ENCODE data around the gene ALX1.

DNA sequence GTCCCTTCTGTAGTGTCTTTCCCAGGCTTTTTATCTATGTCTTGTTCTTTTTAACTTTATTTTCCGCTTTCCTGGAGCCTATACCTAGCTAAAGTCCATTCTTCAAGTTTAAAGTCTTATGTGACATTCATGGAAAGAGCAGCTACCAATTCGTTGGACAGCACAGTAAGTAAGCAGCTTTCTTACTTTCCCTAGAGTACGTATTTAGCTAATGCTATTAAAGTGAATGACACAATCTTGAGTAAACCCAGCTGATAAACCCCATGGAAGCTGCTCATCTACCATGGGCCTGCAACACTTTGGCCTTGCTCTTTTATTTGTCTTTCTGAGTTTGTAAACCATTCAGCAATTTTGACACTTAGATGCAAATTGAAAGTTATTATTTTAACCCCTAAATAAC lies 30.0 kb downstream of the ALX1 start:
- TF ChIP-seq NFYB (CRISPR knock-in tag; conservative IDR thresholded peaks at IDR 0.05; ENCODE audit: low read depth) (no peak), CREB1 (CRISPR knock-in tag; IDR thresholded peaks at IDR 0.05) (no peak), ELF4 (CRISPR knock-in tag; IDR thresholded peaks at IDR 0.05; ENCODE audit: low read depth) (no peak), NR3C1 (CRISPR knock-in tag; conservative IDR thresholded peaks at IDR 0.05; ENCODE audit: low read depth) (no peak), TCF7 (CRISPR knock-in tag; IDR thresholded peaks at IDR 0.05; ENCODE audit: low read depth) (no peak), ZNF423 (CRISPR knock-in tag; IDR thresholded peaks at IDR 0.05) (no peak), ZNF121 (CRISPR knock-in tag; IDR thresholded peaks at IDR 0.05) (no peak), SP1 (CRISPR knock-in tag; conservative IDR thresholded peaks at IDR 0.05) (no peak)
- TF ChIP-seq, protein P1, sequence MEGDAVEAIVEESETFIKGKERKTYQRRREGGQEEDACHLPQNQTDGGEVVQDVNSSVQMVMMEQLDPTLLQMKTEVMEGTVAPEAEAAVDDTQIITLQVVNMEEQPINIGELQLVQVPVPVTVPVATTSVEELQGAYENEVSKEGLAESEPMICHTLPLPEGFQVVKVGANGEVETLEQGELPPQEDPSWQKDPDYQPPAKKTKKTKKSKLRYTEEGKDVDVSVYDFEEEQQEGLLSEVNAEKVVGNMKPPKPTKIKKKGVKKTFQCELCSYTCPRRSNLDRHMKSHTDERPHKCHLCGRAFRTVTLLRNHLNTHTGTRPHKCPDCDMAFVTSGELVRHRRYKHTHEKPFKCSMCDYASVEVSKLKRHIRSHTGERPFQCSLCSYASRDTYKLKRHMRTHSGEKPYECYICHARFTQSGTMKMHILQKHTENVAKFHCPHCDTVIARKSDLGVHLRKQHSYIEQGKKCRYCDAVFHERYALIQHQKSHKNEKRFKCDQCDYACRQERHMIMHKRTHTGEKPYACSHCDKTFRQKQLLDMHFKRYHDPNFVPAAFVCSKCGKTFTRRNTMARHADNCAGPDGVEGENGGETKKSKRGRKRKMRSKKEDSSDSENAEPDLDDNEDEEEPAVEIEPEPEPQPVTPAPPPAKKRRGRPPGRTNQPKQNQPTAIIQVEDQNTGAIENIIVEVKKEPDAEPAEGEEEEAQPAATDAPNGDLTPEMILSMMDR (IDR thresholded peaks at IDR 0.05) = no peak
- TF ChIP-seq, protein P2, sequence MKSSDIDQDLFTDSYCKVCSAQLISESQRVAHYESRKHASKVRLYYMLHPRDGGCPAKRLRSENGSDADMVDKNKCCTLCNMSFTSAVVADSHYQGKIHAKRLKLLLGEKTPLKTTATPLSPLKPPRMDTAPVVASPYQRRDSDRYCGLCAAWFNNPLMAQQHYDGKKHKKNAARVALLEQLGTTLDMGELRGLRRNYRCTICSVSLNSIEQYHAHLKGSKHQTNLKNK (CRISPR knock-in tag; IDR thresholded peaks at IDR 0.05) = no peak
- TF ChIP-seq, protein P3, sequence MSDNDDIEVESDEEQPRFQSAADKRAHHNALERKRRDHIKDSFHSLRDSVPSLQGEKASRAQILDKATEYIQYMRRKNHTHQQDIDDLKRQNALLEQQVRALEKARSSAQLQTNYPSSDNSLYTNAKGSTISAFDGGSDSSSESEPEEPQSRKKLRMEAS (CRISPR knock-in tag; IDR thresholded peaks at IDR 0.05) = no peak
- TF ChIP-seq, protein P4, sequence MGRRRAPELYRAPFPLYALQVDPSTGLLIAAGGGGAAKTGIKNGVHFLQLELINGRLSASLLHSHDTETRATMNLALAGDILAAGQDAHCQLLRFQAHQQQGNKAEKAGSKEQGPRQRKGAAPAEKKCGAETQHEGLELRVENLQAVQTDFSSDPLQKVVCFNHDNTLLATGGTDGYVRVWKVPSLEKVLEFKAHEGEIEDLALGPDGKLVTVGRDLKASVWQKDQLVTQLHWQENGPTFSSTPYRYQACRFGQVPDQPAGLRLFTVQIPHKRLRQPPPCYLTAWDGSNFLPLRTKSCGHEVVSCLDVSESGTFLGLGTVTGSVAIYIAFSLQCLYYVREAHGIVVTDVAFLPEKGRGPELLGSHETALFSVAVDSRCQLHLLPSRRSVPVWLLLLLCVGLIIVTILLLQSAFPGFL (CRISPR knock-in tag; IDR thresholded peaks at IDR 0.05; ENCODE audit: borderline replicate concordance) = no peak
- TF ChIP-seq, protein P5, sequence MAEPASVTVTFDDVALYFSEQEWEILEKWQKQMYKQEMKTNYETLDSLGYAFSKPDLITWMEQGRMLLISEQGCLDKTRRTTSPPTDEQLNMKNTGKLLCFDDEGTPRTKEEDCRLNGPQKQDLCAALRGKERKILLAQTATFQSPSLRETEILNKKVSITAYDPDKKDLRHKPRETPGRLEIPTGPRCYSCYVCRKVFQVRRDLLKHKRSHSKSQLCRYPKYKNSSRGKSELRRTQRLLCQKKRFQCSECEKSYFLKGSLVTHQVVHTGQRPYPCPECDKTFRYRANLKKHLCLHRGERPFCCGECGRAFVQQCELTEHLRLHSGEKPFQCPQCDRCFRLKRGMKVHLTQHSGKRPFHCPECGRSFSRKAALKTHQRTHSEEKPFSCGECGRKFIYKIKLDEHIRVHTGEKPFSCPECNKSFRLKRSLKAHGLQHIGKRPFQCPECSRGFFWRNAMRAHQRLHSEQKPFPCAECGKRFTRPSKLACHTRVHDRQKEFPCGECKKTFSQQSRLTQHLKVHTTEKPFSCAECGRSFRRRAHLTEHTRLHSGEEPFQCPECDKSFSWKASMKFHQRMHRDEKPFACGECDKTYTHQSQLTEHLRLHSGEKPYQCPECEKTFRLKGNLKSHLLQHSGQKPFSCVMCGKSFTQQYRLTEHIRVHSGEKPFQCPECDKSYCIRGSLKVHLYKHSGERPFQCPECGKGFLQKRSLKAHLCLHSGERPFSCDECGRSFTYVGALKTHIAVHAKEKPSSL (CRISPR knock-in tag; conservative IDR thresholded peaks at IDR 0.05) = no peak
- TF ChIP-seq, protein P6, sequence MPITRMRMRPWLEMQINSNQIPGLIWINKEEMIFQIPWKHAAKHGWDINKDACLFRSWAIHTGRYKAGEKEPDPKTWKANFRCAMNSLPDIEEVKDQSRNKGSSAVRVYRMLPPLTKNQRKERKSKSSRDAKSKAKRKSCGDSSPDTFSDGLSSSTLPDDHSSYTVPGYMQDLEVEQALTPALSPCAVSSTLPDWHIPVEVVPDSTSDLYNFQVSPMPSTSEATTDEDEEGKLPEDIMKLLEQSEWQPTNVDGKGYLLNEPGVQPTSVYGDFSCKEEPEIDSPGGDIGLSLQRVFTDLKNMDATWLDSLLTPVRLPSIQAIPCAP (CRISPR knock-in tag; IDR thresholded peaks at IDR 0.05) = no peak

Data from WTC11 (cell line).